Keratinocyte (primary cell): ENCODE data around the gene SLC39A13.

Experiments used
- CTCF ChIP-seq, 3 experiments: IDR thresholded peaks in 1 of 3; conservative IDR thresholded peaks in 1 of 3; optimal IDR thresholded peaks in 1 of 3; 2 replicates in 2 of 3; 3 replicates in 1 of 3; pipeline versions ENCODE3 to v1.5.1; 2011; ENCODE audit warnings: low read length in 3 of 3, mild to moderate bottlenecking in 3 of 3, moderate library complexity in 2 of 3, control low read depth in 1 of 3, inconsistent platforms in 1 of 3; ENCODE audit not compliant: insufficient read depth in 2 of 3; ENCODE audit errors: extremely low read depth in 1 of 3
- EZH2 ChIP-seq: IDR thresholded peaks from one replicate; pipeline ENCODE4 v1.6.1; 2012; ENCODE audit warnings: inconsistent platforms, mild to moderate bottlenecking, low read length, moderate library complexity

GRCh38 chr11:47398551-47398950, 9.8 kb upstream of the SLC39A13 start:
- TF ChIP-seq CTCF (optimal IDR thresholded peaks at IDR 0.05 in 1 of 3, IDR thresholded peaks at IDR 0.05 in 1 of 3, conservative IDR thresholded peaks at IDR 0.05 in 1 of 3; ENCODE audit: extremely low read depth in 1 of 3, insufficient read depth in 2 of 3, low read length in 3 of 3) (no peak), EZH2 (no peak)
